BE2C (cell line): ENCODE results near the gene NACC2.

Experiments
- DNase-seq: peaks from one replicate; pipeline ENCODE4 v3.0.0-alpha.2; 2020
- H3K27me3 ChIP-seq: fragments of 250-450 bp; sonication (Bioruptor Pico); 2 replicates; pipeline ENCODE4 v1.5.1; 2020; ENCODE audit warnings: mild to moderate bottlenecking
- H3K36me3 ChIP-seq: fragments of 250-450 bp; sonication (Bioruptor Pico); 2 replicates; pipeline ENCODE4 v1.5.1; 2020; ENCODE audit warnings: mild to moderate bottlenecking
- H3K4me1 ChIP-seq: fragments of 250-450 bp; sonication (Bioruptor Pico); 2 replicates; pipeline ENCODE4 v1.5.1; 2020
- H3K4me3 ChIP-seq: 2 replicates; pipeline ENCODE4 v1.5.1; 2011; ENCODE audit warnings: low read depth, low read length
- H3K9me3 ChIP-seq: fragments of 250-450 bp; sonication (Bioruptor Pico); 2 replicates; pipeline ENCODE4 v1.5.1; 2020
- CTCF ChIP-seq: IDR thresholded peaks from 2 replicates; pipeline ENCODE4 v1.5.1; 2012; ENCODE audit warnings: mild to moderate bottlenecking, low read depth, low read length

NACC2 gene

GRCh38 chr9:135962696-135963307 lies 132.3 kb downstream of the NACC2 start:
- no peak overlapping the region for H3K4me3 ChIP-seq
- no peaks in the 10 kb centered on the region for H3K27me3 ChIP-seq
- H3K4me1 ChIP-seq: peaks cover 8% of the 10 kb centered on the region
- no peaks in the 10 kb centered on the region for H3K9me3 ChIP-seq
- no peak for DNase-seq
- H3K36me3 ChIP-seq: no peaks in the 10 kb centered on the region
- TF ChIP-seq CTCF: no peak

GRCh38 chr9:135961811-135962695 lies 133.0 kb downstream of the NACC2 start:
- H3K4me1 ChIP-seq: peaks cover 6% of the 10 kb centered on the region; the same call in 1 of the 2 replicates
- H3K36me3 ChIP-seq: no peaks in the 10 kb centered on the region
- TF ChIP-seq CTCF: no peak
- no peaks in the 10 kb centered on the region for H3K9me3 ChIP-seq
- no peak for DNase-seq
- H3K27me3 ChIP-seq: no peaks in the 10 kb centered on the region
- peak overlapping the region; percentile 42 for H3K4me3 ChIP-seq

GRCh38 chr9:135961277-135961715 lies 133.8 kb downstream of the NACC2 start, which contains the start of gene UBAC1:
Gene UBAC1, minus strand, starts transcription at chr9:135961373. Its CDS starts 211 bp downstream, at chr9:135961162.
- Histone ChIP-seq H3K36me3 (no peaks in the 10 kb centered on the region), H3K4me3 (peak within 1 kb of the TSS; percentile 88), H3K4me1 (peaks cover 6% of the 10 kb centered on the region; the same call in 1 of the 2 replicates), H3K27me3 (no peaks in the 10 kb centered on the region), H3K9me3 (no peaks in the 10 kb centered on the region)
- TF ChIP-seq CTCF: peak; percentile 34
- peak; percentile 98 for DNase-seq

GRCh38 chr9:135960411-135961276 lies 134.4 kb downstream of the NACC2 start:
- Histone ChIP-seq H3K9me3 (no peaks in the 10 kb centered on the region), H3K27me3 (no peaks in the 10 kb centered on the region), H3K4me1 (peaks cover 6% of the 10 kb centered on the region; the same call in 1 of the 2 replicates), H3K36me3 (no peaks in the 10 kb centered on the region), H3K4me3 (peak overlapping the region; percentile 88)
- no peak for DNase-seq
- peak; percentile 6; the same call in 1 of the 2 replicates for TF ChIP-seq CTCF

- Histone ChIP-seq H3K4me3 (peak overlapping the region; percentile 88), H3K9me3 (no peaks in the 10 kb centered on the region), H3K27me3 (no peaks in the 10 kb centered on the region), H3K4me1 (peaks cover 6% of the 10 kb centered on the region; the same call in 1 of the 2 replicates), H3K36me3 (no peaks in the 10 kb centered on the region)
- no peak for DNase-seq
- no peak for TF ChIP-seq CTCF
Observed at GRCh38 chr9:135959814-135960213, 135.3 kb downstream of the NACC2 start.
